Measurements from ENCODE around the gene NDUFA11. TPM values are rescaled to one million over a fixed set of nuclear protein-coding genes. Genes with fewer than 3 reads are reported as not detected.

NDUFA11 gene
- total RNA-seq, 1 donor from 2014 or later: 116 TPM

DNA sequence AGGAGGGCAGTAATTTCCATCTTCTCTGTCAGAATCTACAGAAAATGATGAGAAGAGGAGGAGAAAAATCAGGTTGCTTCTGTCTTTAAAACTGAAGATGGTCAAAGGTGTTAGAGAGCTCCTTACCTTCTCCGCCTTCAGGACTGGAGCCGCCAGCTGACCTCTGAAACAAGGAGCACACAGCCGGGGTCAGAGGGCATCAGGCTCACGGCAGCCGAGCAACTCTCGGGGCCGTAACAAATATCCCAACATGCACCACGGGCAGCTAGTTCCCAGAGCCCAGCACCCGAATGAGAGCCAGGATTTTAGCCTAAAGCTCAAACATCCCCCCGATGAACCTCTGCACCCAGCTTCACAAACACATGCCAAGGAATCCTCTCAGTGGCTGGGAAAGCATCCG, 38.1 kb upstream of the NDUFA11 start:
- TF ChIP-seq, protein P1, sequence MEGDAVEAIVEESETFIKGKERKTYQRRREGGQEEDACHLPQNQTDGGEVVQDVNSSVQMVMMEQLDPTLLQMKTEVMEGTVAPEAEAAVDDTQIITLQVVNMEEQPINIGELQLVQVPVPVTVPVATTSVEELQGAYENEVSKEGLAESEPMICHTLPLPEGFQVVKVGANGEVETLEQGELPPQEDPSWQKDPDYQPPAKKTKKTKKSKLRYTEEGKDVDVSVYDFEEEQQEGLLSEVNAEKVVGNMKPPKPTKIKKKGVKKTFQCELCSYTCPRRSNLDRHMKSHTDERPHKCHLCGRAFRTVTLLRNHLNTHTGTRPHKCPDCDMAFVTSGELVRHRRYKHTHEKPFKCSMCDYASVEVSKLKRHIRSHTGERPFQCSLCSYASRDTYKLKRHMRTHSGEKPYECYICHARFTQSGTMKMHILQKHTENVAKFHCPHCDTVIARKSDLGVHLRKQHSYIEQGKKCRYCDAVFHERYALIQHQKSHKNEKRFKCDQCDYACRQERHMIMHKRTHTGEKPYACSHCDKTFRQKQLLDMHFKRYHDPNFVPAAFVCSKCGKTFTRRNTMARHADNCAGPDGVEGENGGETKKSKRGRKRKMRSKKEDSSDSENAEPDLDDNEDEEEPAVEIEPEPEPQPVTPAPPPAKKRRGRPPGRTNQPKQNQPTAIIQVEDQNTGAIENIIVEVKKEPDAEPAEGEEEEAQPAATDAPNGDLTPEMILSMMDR (IDR thresholded peaks at IDR 0.05; ENCODE audit: insufficient read depth, low read length, severe bottlenecking): no peak
- Histone ChIP-seq H3K36me3 (ENCODE audit: control insufficient read depth, insufficient read depth, low read length) (peaks cover 19% of the 10 kb centered on the region), H3K27me3 (ENCODE audit: control insufficient read depth, insufficient read depth, low read length) (no peaks in the 10 kb centered on the region), H3K4me3 (ENCODE audit: low read depth, low read length) (no peak overlapping the region)
- DNase-seq (ENCODE audit: low read depth) (no peak), FAIRE-seq (no peak)

DNA sequence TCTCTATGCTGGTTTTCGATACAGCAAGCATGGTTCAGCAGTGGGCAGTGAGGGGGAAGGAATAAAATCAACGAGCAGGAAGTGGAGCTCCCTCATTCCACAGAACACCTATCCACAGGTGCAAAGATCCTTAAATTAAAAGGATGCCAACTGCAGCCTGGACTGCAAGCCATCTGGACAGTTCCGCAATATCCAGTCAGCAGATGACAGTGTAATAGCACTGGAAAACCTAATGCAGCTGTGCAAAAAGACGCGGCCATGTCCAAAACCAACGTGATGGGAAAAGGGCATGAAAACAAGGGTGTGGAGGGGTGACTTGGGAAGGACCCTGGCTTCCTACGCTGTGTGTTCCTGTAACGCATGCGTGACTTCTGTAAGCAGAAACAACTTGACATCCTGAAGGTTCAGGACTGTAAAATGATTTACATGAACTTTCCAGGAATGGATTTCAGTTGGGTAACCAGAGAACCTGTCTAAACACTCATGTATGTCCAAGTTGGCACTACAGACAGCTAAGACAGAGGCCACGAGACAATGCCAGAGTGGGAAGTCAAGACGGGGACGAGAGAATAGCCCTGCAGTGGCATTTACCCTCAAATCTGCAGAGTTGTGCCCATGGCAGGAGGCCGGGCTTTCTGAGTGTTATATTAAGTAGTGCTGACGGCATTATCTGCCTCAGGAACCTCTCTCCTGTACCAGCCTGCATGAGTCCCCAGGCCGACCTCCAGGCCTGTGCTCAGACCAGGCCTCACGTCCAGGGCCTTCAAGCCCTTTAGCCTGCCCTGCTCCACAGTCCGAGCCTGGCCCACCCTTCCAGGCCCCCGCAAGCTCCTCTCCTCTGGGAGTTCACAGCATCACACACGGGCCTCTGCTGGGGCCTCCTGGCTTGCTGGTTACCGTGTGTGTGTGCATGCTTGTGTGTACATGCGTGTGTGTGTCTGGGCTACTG, 36.9 kb upstream of the NDUFA11 start:
- DNase-seq (ENCODE audit: low read depth) (no peak), FAIRE-seq (no peak)
- TF ChIP-seq, protein P1 (IDR thresholded peaks at IDR 0.05; ENCODE audit: insufficient read depth, low read length, severe bottlenecking): no peak
- Histone ChIP-seq H3K27me3 (ENCODE audit: control insufficient read depth, insufficient read depth, low read length) (no peaks in the 10 kb centered on the region), H3K36me3 (ENCODE audit: control insufficient read depth, insufficient read depth, low read length) (peaks cover 21% of the 10 kb centered on the region), H3K4me3 (ENCODE audit: low read depth, low read length) (no peak overlapping the region)

DNA sequence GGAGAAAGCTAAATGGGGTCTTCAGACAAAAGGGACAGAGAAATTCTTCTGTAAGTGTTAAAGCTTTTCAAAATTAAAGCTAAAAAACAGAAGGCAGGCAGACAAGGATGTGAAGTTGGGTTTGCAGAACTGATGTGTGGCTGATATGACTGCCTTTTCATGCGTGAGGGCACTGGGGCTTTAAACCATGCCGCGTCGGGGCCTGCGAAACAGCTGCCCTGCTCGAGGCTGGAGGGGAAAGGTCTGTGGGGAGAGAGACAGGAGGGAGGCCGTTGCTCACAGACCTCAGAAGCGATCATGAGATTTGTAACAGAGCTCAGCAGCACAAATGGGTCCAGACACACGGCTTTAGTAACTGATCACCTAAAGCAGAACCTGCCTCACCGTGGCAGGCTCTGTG, 34.0 kb upstream of the NDUFA11 start:
- TF ChIP-seq, protein P1 (IDR thresholded peaks at IDR 0.05; ENCODE audit: insufficient read depth, low read length, severe bottlenecking): no peak
- FAIRE-seq (no peak), DNase-seq (ENCODE audit: low read depth) (no peak)
- Histone ChIP-seq H3K27me3 (ENCODE audit: control insufficient read depth, insufficient read depth, low read length) (no peaks in the 10 kb centered on the region), H3K4me3 (ENCODE audit: low read depth, low read length) (no peak overlapping the region), H3K36me3 (ENCODE audit: control insufficient read depth, insufficient read depth, low read length) (peaks cover 28% of the 10 kb centered on the region)

DNA sequence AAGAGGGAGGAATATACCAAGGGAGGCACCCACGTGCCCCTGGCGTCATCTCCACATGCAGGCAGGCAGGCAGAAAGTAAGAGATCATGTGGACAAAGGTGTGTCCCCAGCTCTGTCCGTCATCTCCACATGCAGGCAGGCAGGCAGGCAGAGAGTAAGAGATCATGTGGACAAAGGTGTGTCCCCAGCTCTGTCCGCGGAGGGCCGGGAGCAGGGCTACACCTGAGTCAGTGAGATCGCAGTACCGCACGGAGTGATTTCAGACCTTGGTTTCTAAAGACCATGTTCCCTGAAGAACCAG, 32.7 kb upstream of the NDUFA11 start:
- TF ChIP-seq, protein P1 (IDR thresholded peaks at IDR 0.05; ENCODE audit: insufficient read depth, low read length, severe bottlenecking): no peak
- no peak for DNase-seq (ENCODE audit: low read depth)
- FAIRE-seq: no peak
- H3K27me3 ChIP-seq (ENCODE audit: control insufficient read depth, insufficient read depth, low read length): no peaks in the 10 kb centered on the region
- H3K4me3 ChIP-seq (ENCODE audit: low read depth, low read length): no peak overlapping the region
- peaks cover 34% of the 10 kb centered on the region for H3K36me3 ChIP-seq (ENCODE audit: control insufficient read depth, insufficient read depth, low read length)

DNA sequence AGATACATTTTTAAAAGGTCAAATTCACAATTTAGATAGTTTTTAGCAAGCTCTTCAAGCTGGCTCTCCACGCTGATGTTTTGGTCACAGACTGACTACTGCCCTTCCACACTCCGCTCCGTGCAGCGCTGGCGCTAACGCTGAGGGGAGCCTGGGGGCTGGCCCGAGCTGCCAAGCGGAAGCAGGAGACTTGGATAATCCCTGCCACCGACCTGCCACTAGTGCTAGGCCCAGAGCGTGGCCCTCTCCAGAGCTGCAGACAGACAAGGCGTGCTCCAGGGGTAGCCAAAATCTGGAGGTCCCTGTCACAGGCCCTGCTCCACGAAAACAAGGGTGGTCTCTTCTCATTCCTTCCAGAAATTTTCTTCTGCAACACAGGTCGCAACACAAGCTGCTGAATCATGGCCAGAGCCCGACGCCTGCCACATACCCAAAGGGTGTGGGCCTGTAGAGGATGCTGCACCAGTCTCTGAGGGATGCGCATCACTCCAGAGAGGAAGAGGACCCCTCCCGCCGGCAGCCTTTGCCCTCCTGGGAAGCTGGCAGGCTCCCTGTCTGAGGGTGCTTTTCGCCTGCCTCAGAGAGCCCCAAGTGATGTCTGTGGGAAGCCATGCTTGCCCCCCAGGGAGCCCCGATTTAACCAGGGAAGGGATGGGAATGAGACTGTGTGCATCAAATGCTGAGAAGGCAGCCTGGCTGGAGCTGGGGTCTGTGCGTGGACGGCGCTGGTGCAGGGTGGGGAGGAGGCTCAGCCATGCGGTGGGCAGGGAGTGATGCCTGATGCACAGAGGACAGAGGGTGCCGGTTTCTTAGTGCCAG, 32.1 kb upstream of the NDUFA11 start:
- Histone ChIP-seq H3K27me3 (ENCODE audit: control insufficient read depth, insufficient read depth, low read length) (no peaks in the 10 kb centered on the region), H3K4me3 (ENCODE audit: low read depth, low read length) (no peak overlapping the region), H3K36me3 (ENCODE audit: control insufficient read depth, insufficient read depth, low read length) (peaks cover 35% of the 10 kb centered on the region)
- FAIRE-seq (no peak), DNase-seq (ENCODE audit: low read depth) (no peak)
- TF ChIP-seq, protein P1 (IDR thresholded peaks at IDR 0.05; ENCODE audit: insufficient read depth, low read length, severe bottlenecking): no peak

Measured in bronchial epithelial cell (primary cell).